ENCODE data around the gene INTU. TPM values are rescaled to one million over a fixed set of nuclear protein-coding genes. Genes with fewer than 3 reads are reported as not detected.

Gene INTU
- total and polyA plus RNA-seq, 9 of the 15 experiments (the other 6 are each of a cell fraction or from before 2014, with no cell fraction given): 1.5 to 8.9 (median 3.9) TPM

DNA sequence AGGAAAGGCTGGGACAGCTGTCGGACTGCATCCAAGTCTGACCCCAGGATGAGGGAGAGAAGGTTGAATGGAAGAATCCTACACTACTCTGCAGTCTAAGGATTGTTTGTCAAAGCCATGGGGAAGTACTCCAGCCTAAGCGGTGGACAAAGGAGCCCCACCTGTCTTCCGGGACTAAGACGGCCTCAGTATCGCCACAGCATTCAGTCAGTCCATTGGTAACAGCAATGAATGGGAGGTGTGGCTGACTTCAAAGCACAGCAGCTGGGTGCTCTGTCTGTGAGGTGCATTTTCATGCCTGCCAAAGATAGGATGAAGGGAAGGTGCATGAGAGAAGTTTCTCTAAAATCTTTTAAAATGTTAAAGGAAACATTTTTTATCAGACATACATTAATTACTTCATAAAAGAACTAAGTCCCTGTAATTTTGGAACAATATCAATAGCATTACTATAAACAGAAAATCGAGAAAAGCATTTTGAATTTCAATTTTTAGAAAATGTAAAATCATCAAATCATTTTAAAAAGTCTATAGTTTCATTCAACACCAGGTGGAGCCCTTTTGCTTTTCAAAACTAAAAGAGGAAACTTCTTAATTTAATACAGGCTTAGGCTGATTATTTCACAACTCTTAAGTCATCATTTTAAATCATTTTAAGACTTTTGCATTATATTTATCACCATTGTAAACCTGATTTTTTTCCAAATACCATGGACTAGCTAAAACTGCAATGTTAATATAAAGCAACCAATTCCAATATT, 27.6 kb upstream of the INTU start:
- WGBS (ENCODE audit: insufficient coverage, low coverage, missing lambda C conversion rate): 2% methylated on average over 6 of the region's 6 CpGs
- ChIA-PET CTCF (ENCODE audit: low intra/inter-chr PET ratio) (interaction anchor here (0.7 to 3.6 kb wide), 3 partner anchors 125 to 380 kb away, joined by 3 to 32 read pairs (median 9); partner anchors contain the start of gene SLC25A31), POLR2A (no interaction called here)
- Histone ChIP-seq H3K9me1 (ENCODE audit: control insufficient read depth, insufficient read depth, low read length) (no peaks in the 10 kb centered on the region), H3K4me1 (replicated peaks in 1 of 2; ENCODE audit: control insufficient read depth in 2 of 2, insufficient read depth in 2 of 2, low read length in 2 of 2) (no peaks in the 10 kb centered on the region), H3K4me2 (ENCODE audit: insufficient read depth, low read length) (no peak overlapping the region), H4K20me1 (replicated peaks; ENCODE audit: control insufficient read depth, insufficient read depth, low read length) (no peaks in the 10 kb centered on the region), H3K36me3 (ENCODE audit: control insufficient read depth, insufficient read depth, low read length) (no peaks in the 10 kb centered on the region), H2AFZ (ENCODE audit: low read depth, low read length) (no peak overlapping the region), H3K27ac (ENCODE audit: extremely low read depth, low read depth, low read length) (no peak overlapping the region), H3K9me3 (replicated peaks; ENCODE audit: control insufficient read depth, insufficient read depth, low read depth, low read length) (no peaks in the 10 kb centered on the region), H3K4me3 (no peak overlapping the region), H3K79me2 (ENCODE audit: control insufficient read depth, insufficient read depth, low read length) (no peaks in the 10 kb centered on the region), H3K27me3 (ENCODE audit: control insufficient read depth in 2 of 2, insufficient read depth in 2 of 2, low read length in 2 of 2) (no peaks in the 10 kb centered on the region), H3K9ac (ENCODE audit: insufficient read depth in 1 of 2, low read depth in 2 of 2, low read length in 2 of 2) (no peak overlapping the region)
- FAIRE-seq: peak; percentile 70
- DNase-seq (ENCODE audit: extremely low read depth in 1 of 4, low spot score in 3 of 4): peak in 3 of 4 experiments; percentile 13 to 38 (median 17)
- intact Hi-C loops (cut with micrococcal nuclease): loop anchor here (1.0 to 5.0 kb wide), 4 partner anchors 127 to 447 kb away; partner anchors contain the start of genes ABHD18 and MFSD8
- in situ Hi-C loops (cut with MboI): no loop called here
- ATAC-seq: peak; percentile 56
- BruUV-seq (replicated peaks): no TSS peak
- no peak for TF ChIP-seq CEBPG (CRISPR knock-in tag; IDR thresholded peaks at IDR 0.05)
- TF ChIP-seq CEBPG (tag; conservative IDR thresholded peaks at IDR 0.05 in 1 of 2, IDR thresholded peaks at IDR 0.05 in 1 of 2): peak; percentile 64 to 86
- TF ChIP-seq RAD21 (CRISPR knock-in tag; conservative IDR thresholded peaks at IDR 0.05 in 1 of 2, IDR thresholded peaks at IDR 0.05 in 1 of 2): peak; percentile 72 to 85
- TF ChIP-seq TEAD2 (tag; IDR thresholded peaks at IDR 0.05): no peak
- peak; percentile 70 for TF ChIP-seq ZNF316 (IDR thresholded peaks at IDR 0.05)
- TF ChIP-seq ZNF695 (CRISPR knock-in tag; IDR thresholded peaks at IDR 0.05): no peak
- TF ChIP-seq RCOR1 (IDR thresholded peaks at IDR 0.05; ENCODE audit: borderline replicate concordance in 1 of 2, low read depth in 2 of 2, low read length in 2 of 2): no peak
- TF ChIP-seq NR2C2 (CRISPR knock-in tag; IDR thresholded peaks at IDR 0.05): no peak
- no peak for TF ChIP-seq NR2C2 (tag; IDR thresholded peaks at IDR 0.05)
- no peak for TF ChIP-seq SIN3A (IDR thresholded peaks at IDR 0.05; ENCODE audit: borderline replicate concordance in 2 of 2, control insufficient read depth in 1 of 2, low read depth in 2 of 2, low read length in 2 of 2)
- TF ChIP-seq, protein P1, sequence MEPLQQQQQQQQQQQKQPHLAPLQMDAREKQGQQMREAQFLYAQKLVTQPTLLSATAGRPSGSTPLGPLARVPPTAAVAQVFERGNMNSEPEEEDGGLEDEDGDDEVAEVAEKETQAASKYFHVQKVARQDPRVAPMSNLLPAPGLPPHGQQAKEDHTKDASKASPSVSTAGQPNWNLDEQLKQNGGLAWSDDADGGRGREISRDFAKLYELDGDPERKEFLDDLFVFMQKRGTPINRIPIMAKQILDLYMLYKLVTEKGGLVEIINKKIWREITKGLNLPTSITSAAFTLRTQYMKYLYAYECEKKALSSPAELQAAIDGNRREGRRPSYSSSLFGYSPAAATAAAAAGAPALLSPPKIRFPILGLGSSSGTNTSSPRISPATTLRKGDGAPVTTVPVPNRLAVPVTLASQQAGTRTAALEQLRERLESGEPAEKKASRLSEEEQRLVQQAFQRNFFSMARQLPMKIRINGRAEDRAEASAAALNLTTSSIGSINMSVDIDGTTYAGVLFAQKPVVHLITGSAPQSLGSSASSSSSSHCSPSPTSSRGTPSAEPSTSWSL (CRISPR knock-in tag; IDR thresholded peaks at IDR 0.05; ENCODE audit: borderline replicate concordance): no peak
- no peak for TF ChIP-seq ZNF23 (CRISPR knock-in tag; IDR thresholded peaks at IDR 0.05)
- TF ChIP-seq BMI1 (IDR thresholded peaks at IDR 0.05; ENCODE audit: low read length): no peak
- TF ChIP-seq, protein P2, sequence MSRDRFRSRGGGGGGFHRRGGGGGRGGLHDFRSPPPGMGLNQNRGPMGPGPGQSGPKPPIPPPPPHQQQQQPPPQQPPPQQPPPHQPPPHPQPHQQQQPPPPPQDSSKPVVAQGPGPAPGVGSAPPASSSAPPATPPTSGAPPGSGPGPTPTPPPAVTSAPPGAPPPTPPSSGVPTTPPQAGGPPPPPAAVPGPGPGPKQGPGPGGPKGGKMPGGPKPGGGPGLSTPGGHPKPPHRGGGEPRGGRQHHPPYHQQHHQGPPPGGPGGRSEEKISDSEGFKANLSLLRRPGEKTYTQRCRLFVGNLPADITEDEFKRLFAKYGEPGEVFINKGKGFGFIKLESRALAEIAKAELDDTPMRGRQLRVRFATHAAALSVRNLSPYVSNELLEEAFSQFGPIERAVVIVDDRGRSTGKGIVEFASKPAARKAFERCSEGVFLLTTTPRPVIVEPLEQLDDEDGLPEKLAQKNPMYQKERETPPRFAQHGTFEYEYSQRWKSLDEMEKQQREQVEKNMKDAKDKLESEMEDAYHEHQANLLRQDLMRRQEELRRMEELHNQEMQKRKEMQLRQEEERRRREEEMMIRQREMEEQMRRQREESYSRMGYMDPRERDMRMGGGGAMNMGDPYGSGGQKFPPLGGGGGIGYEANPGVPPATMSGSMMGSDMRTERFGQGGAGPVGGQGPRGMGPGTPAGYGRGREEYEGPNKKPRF (IDR thresholded peaks at IDR 0.05; ENCODE audit: low read depth, low read length): no peak
- no peak for TF ChIP-seq LCOR (CRISPR knock-in tag; IDR thresholded peaks at IDR 0.05)
- TF ChIP-seq NFYB (IDR thresholded peaks at IDR 0.05; ENCODE audit: extremely low read depth, insufficient read length): no peak
- TF ChIP-seq MEF2D (tag; conservative IDR thresholded peaks at IDR 0.05; ENCODE audit: low read depth): no peak
- TF ChIP-seq ILK (tag; IDR thresholded peaks at IDR 0.05; ENCODE audit: borderline replicate concordance, low read depth): no peak
